ENCODE data around the gene FUS. TPM values are rescaled to one million over a fixed set of nuclear protein-coding genes. Genes with fewer than 3 reads are reported as not detected.
A peak's percentile ranks its signal among the peaks of the same experiment; 100 is the strongest.

The FUS gene
- total and polyA plus RNA-seq, 2 of the 8 experiments (the other 6 are each of a cell fraction or from before 2014, with no cell fraction given), result 484 to 685 TPM

GRCh38 chr16:31130899-31131298 is 49.0 kb upstream of the FUS start (continued):
- peak in 1 of 2 experiments; percentile 21; a peak in 1 of 4 replicates for TF ChIP-seq RAD21 (IDR thresholded peaks at IDR 0.05 in 1 of 2, conservative IDR thresholded peaks at IDR 0.05 in 1 of 2; ENCODE audit: low read depth in 2 of 2, low read length in 2 of 2)
- peak in 1 of 2 experiments; percentile 15; a peak in 1 of 3 replicates for TF ChIP-seq EP300 (IDR thresholded peaks at IDR 0.05; ENCODE audit: borderline replicate concordance in 1 of 2, low read depth in 2 of 2, low read length in 2 of 2)
- no peak for TF ChIP-seq ATF2 (IDR thresholded peaks at IDR 0.05; ENCODE audit: low read length)
- no peak for TF ChIP-seq EGR1 (IDR thresholded peaks at IDR 0.05; ENCODE audit: borderline replicate concordance, low read depth, low read length)
- TF ChIP-seq GTF2F1 (IDR thresholded peaks at IDR 0.05; ENCODE audit: borderline replicate concordance, low read depth, low read length), result no peak
- TF ChIP-seq CHD1 (IDR thresholded peaks at IDR 0.05; ENCODE audit: low read depth, low read length), result no peak
